Gastroesophageal sphincter (tissue), 3 donors: ENCODE measurements around the gene CCDC85C.

ENCODE experiments used
- CTCF ChIP-seq, 4 experiments: fragments of 200-600 bp in 2 of 4; fragments of 450-650 bp in 2 of 4; sonication (generic) in 1 of 4; IDR thresholded peaks; one replicate each; pipeline ENCODE4 v1.5.1; 2017 to 2019; ENCODE audit warnings: antibody characterized with exemption in 4 of 4, mild to moderate bottlenecking in 2 of 4, moderate library complexity in 2 of 4
- EP300 ChIP-seq: sonication (generic); formaldehyde crosslinking; IDR thresholded peaks from one replicate; pipeline ENCODE4 v1.6.1; 2017; ENCODE audit warnings: antibody characterized with exemption, mild to moderate bottlenecking
- POLR2A ChIP-seq, 2 donors: fragments of 450-650 bp; IDR thresholded peaks; one replicate each; pipeline ENCODE4 v1.6.1; 2017; ENCODE audit warnings: antibody characterized with exemption in 2 of 2, mild to moderate bottlenecking in 2 of 2, moderate library complexity in 1 of 2
- POLR2AphosphoS5 ChIP-seq: sonication (generic); formaldehyde crosslinking; IDR thresholded peaks from one replicate; pipeline ENCODE4 v1.6.1; 2017; ENCODE audit warnings: antibody characterized with exemption

DNA sequence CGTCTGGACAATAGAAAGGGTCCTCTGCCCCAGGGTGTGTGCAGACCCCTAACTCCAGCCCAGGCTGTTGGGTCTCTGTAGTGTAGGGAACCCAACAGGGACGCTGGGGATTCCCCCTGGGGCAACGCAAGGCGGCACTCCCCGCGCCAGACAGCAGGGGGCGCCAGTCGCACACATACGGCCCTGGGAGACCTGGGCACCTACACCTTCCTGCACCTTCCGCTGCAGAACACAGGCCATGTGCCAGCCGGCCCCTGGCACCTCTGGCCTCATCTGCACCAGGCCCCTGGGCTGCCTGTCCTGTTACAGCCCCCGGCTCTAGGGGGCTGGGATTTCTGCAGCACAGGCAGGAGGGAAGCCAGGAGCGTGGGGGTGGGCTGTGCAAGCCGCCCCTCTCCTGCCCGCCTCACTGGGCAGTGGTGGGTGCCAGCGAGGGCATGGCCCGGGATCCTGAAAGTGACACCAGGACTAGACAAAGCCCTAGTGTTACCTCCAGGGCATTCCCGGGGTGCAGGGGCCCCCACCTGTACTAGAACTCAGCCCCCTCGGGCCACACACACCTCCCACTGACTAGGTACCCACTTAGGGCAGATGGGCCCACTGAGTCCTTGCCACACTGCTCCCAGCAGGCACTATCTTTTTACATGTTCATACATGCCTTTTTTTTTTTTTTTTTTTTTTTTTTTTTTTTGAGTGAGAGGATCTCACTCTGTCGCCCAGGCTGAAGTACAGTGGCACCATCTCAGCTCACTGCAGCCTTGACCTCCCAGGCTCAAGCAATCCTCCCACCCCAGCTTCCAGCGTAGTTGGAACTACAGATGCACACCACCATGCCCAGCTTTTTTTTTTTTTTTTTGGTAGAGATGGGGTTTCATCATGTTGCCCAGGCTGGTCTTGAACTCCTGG is 85.3 kb downstream of the CCDC85C start:
- no peak for TF ChIP-seq POLR2AphosphoS5
- TF ChIP-seq POLR2A (IDR thresholded peaks at IDR 0.05), result no peak
- peak in 3 of 4 experiments; percentile 96 to 99 (median 97) for TF ChIP-seq CTCF (IDR thresholded peaks at IDR 0.05)
- no peak for TF ChIP-seq EP300
